Hematopoietic multipotent progenitor cell treated with erythropoietin and hydrocortisone succinate and interleukin-3 and kit ligand, for 15 days (in vitro differentiated cells): ENCODE measurements around the gene KARS1.

Experiments
- DNase-seq: peaks from one replicate; pipeline ENCODE4 v3.0.0-alpha.2; 2015; ENCODE audit warnings: low spot score

Gene KARS1

GRCh38 chr16:75579281-75579834 lies 68.1 kb downstream of the KARS1 start:
- DNase-seq: no peak

- DNase-seq: no peak
These were observed 68.7 kb downstream of the KARS1 start for GRCh38 chr16:75578725-75579124.

GRCh38 chr16:75578212-75578611 lies 69.3 kb downstream of the KARS1 start:
- DNase-seq: peak; percentile 28
